ENCODE data around the gene BCAS4. TPM values are rescaled to one million over a fixed set of nuclear protein-coding genes. Genes with fewer than 3 reads are reported as not detected.
A peak's percentile ranks its signal among the peaks of the same experiment; 100 is the strongest.

The BCAS4 gene
- total and polyA plus RNA-seq, 2 experiments from 2014 or later, result 22.2 to 24.8 TPM

DNA sequence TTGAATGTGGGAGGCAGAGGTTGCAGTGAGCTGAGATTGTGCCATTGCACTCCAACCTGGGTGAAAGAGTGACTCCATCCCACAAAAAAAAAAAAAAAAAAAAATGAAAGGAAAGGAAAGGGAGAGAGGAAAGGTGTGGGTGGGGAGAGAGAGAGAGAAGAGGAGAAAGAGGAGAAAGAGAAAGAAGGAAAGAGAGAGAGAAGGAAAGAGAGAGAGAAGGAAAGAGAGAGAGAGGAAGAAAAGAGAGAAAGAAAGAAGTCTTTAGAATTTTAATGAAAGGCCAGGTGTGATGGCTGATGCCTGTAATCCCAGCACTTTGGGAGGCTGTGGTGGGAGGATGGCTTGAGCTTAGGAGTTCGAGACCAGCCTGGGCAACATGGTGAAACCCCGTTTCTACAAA lies 7.7 kb upstream of the BCAS4 start:
- Mint-ChIP-seq H3K4me1 (peaks cover 7% of the 10 kb centered on the region; the same call in 2 of the 3 replicates), H3K27me3 (ENCODE audit: insufficient read depth, low read depth, poor library complexity) (peaks cover 6% of the 10 kb centered on the region), H3K4me3 (no peak overlapping the region), H3K9me3 (peaks cover 18% of the 10 kb centered on the region), H3K27ac (no peak overlapping the region), H3K36me3 (ENCODE audit: low read depth) (peaks cover 4% of the 10 kb centered on the region; the same call in 2 of the 3 replicates)
- Histone ChIP-seq H3K4me3 (no peak overlapping the region), H3K27me3 (ENCODE audit: insufficient read depth) (no peaks in the 10 kb centered on the region), H4K20me1 (replicated peaks; ENCODE audit: insufficient read depth) (no peaks in the 10 kb centered on the region), H2AFZ (0 out of 2 replicates have a peak overlapping the region, but pooled peaks have one; percentile 35), H3K36me3 (ENCODE audit: insufficient read depth) (no peaks in the 10 kb centered on the region), H3K27ac (ENCODE audit: low read depth) (no peak overlapping the region), H3K4me1 (ENCODE audit: insufficient read depth) (peaks cover 12% of the 10 kb centered on the region), H3K9me2 (ENCODE audit: insufficient read depth) (no peaks in the 10 kb centered on the region), H3K4me2 (no peak overlapping the region), H3F3A (replicated peaks; ENCODE audit: low read depth) (0 out of 2 replicates have a peak, but pooled peaks cover 2% of the 10 kb centered on the region), H3K79me2 (replicated peaks; ENCODE audit: insufficient read depth) (no peaks in the 10 kb centered on the region)
- DNase-seq (ENCODE audit: low spot score), result no peak
- TF ChIP-seq CREB1 (CRISPR knock-in tag; IDR thresholded peaks at IDR 0.05; ENCODE audit: low read depth), result no peak
- TF ChIP-seq STAT1 (IDR thresholded peaks at IDR 0.05; ENCODE audit: unreplicated experiment), result no peak
- TF ChIP-seq ZNF331 (CRISPR knock-in tag; IDR thresholded peaks at IDR 0.05; ENCODE audit: low read depth), result no peak
- no peak for TF ChIP-seq JUNB (IDR thresholded peaks at IDR 0.05; ENCODE audit: unreplicated experiment)
- TF ChIP-seq EZH2 (IDR thresholded peaks at IDR 0.05; ENCODE audit: low read depth, unreplicated experiment), result no peak
- TF ChIP-seq, protein P1, sequence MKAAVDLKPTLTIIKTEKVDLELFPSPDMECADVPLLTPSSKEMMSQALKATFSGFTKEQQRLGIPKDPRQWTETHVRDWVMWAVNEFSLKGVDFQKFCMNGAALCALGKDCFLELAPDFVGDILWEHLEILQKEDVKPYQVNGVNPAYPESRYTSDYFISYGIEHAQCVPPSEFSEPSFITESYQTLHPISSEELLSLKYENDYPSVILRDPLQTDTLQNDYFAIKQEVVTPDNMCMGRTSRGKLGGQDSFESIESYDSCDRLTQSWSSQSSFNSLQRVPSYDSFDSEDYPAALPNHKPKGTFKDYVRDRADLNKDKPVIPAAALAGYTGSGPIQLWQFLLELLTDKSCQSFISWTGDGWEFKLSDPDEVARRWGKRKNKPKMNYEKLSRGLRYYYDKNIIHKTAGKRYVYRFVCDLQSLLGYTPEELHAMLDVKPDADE (IDR thresholded peaks at IDR 0.05), result no peak
- TF ChIP-seq, protein P2, sequence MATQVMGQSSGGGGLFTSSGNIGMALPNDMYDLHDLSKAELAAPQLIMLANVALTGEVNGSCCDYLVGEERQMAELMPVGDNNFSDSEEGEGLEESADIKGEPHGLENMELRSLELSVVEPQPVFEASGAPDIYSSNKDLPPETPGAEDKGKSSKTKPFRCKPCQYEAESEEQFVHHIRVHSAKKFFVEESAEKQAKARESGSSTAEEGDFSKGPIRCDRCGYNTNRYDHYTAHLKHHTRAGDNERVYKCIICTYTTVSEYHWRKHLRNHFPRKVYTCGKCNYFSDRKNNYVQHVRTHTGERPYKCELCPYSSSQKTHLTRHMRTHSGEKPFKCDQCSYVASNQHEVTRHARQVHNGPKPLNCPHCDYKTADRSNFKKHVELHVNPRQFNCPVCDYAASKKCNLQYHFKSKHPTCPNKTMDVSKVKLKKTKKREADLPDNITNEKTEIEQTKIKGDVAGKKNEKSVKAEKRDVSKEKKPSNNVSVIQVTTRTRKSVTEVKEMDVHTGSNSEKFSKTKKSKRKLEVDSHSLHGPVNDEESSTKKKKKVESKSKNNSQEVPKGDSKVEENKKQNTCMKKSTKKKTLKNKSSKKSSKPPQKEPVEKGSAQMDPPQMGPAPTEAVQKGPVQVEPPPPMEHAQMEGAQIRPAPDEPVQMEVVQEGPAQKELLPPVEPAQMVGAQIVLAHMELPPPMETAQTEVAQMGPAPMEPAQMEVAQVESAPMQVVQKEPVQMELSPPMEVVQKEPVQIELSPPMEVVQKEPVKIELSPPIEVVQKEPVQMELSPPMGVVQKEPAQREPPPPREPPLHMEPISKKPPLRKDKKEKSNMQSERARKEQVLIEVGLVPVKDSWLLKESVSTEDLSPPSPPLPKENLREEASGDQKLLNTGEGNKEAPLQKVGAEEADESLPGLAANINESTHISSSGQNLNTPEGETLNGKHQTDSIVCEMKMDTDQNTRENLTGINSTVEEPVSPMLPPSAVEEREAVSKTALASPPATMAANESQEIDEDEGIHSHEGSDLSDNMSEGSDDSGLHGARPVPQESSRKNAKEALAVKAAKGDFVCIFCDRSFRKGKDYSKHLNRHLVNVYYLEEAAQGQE (IDR thresholded peaks at IDR 0.05; ENCODE audit: unreplicated experiment), result no peak
- TF ChIP-seq, protein P3, sequence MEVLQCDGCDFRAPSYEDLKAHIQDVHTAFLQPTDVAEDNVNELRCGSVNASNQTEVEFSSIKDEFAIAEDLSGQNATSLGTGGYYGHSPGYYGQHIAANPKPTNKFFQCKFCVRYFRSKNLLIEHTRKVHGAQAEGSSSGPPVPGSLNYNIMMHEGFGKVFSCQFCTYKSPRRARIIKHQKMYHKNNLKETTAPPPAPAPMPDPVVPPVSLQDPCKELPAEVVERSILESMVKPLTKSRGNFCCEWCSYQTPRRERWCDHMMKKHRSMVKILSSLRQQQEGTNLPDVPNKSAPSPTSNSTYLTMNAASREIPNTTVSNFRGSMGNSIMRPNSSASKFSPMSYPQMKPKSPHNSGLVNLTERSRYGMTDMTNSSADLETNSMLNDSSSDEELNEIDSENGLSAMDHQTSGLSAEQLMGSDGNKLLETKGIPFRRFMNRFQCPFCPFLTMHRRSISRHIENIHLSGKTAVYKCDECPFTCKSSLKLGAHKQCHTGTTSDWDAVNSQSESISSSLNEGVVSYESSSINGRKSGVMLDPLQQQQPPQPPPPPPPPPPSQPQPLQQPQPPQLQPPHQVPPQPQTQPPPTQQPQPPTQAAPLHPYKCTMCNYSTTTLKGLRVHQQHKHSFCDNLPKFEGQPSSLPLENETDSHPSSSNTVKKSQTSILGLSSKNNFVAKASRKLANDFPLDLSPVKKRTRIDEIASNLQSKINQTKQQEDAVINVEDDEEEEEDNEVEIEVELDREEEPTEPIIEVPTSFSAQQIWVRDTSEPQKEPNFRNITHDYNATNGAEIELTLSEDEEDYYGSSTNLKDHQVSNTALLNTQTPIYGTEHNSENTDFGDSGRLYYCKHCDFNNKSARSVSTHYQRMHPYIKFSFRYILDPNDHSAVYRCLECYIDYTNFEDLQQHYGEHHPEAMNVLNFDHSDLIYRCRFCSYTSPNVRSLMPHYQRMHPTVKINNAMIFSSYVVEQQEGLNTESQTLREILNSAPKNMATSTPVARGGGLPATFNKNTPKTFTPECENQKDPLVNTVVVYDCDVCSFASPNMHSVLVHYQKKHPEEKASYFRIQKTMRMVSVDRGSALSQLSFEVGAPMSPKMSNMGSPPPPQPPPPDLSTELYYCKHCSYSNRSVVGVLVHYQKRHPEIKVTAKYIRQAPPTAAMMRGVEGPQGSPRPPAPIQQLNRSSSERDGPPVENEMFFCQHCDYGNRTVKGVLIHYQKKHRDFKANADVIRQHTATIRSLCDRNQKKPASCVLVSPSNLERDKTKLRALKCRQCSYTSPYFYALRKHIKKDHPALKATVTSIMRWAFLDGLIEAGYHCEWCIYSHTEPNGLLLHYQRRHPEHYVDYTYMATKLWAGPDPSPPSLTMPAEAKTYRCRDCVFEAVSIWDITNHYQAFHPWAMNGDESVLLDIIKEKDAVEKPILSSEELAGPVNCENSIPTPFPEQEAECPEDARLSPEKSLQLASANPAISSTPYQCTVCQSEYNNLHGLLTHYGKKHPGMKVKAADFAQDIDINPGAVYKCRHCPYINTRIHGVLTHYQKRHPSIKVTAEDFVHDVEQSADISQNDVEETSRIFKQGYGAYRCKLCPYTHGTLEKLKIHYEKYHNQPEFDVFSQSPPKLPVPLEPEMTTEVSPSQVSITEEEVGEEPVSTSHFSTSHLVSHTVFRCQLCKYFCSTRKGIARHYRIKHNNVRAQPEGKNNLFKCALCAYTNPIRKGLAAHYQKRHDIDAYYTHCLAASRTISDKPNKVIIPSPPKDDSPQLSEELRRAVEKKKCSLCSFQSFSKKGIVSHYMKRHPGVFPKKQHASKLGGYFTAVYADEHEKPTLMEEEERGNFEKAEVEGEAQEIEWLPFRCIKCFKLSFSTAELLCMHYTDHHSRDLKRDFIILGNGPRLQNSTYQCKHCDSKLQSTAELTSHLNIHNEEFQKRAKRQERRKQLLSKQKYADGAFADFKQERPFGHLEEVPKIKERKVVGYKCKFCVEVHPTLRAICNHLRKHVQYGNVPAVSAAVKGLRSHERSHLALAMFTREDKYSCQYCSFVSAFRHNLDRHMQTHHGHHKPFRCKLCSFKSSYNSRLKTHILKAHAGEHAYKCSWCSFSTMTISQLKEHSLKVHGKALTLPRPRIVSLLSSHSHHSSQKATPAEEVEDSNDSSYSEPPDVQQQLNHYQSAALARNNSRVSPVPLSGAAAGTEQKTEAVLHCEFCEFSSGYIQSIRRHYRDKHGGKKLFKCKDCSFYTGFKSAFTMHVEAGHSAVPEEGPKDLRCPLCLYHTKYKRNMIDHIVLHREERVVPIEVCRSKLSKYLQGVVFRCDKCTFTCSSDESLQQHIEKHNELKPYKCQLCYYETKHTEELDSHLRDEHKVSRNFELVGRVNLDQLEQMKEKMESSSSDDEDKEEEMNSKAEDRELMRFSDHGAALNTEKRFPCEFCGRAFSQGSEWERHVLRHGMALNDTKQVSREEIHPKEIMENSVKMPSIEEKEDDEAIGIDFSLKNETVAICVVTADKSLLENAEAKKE (CRISPR knock-in tag; IDR thresholded peaks at IDR 0.05), result no peak
- no peak for TF ChIP-seq POLR2AphosphoS5 (IDR thresholded peaks at IDR 0.05; ENCODE audit: low read depth)
- TF ChIP-seq, protein P4, sequence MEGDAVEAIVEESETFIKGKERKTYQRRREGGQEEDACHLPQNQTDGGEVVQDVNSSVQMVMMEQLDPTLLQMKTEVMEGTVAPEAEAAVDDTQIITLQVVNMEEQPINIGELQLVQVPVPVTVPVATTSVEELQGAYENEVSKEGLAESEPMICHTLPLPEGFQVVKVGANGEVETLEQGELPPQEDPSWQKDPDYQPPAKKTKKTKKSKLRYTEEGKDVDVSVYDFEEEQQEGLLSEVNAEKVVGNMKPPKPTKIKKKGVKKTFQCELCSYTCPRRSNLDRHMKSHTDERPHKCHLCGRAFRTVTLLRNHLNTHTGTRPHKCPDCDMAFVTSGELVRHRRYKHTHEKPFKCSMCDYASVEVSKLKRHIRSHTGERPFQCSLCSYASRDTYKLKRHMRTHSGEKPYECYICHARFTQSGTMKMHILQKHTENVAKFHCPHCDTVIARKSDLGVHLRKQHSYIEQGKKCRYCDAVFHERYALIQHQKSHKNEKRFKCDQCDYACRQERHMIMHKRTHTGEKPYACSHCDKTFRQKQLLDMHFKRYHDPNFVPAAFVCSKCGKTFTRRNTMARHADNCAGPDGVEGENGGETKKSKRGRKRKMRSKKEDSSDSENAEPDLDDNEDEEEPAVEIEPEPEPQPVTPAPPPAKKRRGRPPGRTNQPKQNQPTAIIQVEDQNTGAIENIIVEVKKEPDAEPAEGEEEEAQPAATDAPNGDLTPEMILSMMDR (conservative IDR thresholded peaks at IDR 0.05; ENCODE audit: low read depth in 2 of 2), result no peak
- TF ChIP-seq NANOG (IDR thresholded peaks at IDR 0.05; ENCODE audit: borderline replicate concordance), result no peak
- no peak for TF ChIP-seq EZH2phosphoT487 (IDR thresholded peaks at IDR 0.05; ENCODE audit: unreplicated experiment)
- TF ChIP-seq ZNF114 (CRISPR knock-in tag; IDR thresholded peaks at IDR 0.05), result no peak
- no peak for ATAC-seq

Measured in GM23338 (cell line).